Stimulated activated CD4-positive, alpha-beta T cell treated with anti-CD3 and anti-CD28 coated beads, Interleukin-15, amount 100 ng/mL, for 48 hours (primary cell): ENCODE results near the gene ST14.
"Not testable (repeated sequence)": the region's sequence is repeated elsewhere in the genome, so short reads cannot be mapped to it uniquely, and the experiment has no call there.

Experiments
- DNase-seq, 2 donors: peaks; one replicate each; pipeline ENCODE4 v3.0.0-alpha.2; 2020; ENCODE audit warnings: low read depth in 2 of 2

The ST14 gene

DNA sequence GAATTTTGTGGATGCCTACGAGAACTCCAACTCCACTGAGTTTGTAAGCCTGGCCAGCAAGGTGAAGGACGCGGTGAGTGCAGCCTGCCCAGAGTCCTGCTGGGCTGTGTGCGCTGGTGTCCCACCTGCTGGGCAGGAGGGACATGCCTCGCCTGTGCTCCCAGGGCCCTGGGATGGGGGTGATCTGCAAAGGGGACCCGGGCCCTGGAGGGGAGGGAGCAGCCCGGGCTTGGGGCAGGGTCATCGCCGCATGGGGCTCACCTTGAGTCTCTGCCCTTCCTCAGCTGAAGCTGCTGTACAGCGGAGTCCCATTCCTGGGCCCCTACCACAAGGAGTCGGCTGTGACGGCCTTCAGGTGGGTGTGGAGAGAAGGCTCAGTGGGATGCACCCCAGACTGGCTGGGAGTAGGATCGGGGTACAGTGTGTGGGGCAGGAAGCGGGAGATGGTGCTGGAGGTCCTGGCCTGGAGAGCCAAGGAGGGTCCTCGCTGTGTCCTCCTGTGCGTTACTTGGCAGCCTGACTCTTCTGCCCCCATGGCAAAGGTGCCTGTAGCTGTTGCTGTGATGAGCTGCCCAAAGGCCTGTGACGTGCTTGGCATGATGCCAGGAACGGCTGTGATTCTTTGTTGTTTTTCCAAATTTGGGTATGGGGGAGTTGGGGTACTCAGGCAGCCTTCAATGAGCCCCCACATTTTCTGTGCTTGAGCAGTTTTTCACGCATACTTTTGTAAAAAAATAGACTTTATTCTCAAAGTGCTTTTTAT is 29.2 kb downstream of the ST14 start:
- DNase-seq = no peak

DNA sequence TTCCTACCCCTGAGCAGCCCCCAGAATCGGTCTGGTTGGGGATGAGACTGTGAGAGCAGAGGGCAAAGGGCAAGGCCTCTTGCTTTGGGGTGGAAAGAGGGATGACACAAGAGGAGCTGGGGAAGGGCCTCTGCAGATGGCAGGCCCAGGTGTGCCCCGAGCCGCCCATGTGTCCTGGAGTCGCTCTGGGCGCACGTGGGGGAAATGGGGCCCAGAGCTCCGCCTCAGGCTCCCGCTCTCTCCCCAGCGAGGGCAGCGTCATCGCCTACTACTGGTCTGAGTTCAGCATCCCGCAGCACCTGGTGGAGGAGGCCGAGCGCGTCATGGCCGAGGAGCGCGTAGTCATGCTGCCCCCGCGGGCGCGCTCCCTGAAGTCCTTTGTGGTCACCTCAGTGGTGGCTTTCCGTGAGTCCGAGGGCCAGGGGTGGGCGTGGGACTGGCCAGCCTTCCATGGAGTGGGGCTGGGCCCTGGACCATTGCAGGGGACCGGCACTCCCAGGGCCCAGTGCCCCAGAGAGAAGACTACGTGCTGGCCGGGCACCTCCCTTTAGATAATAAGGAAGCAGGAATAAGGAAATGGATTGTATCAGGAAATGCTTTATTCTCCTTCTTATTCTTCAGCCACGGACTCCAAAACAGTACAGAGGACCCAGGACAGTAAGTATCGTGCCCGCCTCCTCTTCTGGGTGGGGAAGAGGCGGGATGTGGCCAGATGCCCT is 30.1 kb downstream of the ST14 start:
- no peak for DNase-seq

DNA sequence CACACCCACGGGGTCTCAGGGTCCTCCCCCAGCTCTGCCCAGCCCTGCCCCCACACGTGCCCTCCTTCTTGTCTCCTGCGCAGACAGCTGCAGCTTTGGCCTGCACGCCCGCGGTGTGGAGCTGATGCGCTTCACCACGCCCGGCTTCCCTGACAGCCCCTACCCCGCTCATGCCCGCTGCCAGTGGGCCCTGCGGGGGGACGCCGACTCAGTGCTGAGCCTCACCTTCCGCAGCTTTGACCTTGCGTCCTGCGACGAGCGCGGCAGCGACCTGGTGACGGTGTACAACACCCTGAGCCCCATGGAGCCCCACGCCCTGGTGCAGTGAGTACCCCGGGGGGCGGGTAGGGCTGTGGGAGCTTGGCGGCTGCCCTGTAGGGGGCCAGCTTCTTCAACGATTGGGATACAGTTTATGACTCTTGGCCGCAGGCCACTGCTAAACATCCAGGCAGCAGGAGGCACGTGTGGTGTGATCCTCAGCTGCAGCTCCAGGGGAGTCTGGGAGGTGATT is 30.8 kb downstream of the ST14 start:
- no peak for DNase-seq

DNA sequence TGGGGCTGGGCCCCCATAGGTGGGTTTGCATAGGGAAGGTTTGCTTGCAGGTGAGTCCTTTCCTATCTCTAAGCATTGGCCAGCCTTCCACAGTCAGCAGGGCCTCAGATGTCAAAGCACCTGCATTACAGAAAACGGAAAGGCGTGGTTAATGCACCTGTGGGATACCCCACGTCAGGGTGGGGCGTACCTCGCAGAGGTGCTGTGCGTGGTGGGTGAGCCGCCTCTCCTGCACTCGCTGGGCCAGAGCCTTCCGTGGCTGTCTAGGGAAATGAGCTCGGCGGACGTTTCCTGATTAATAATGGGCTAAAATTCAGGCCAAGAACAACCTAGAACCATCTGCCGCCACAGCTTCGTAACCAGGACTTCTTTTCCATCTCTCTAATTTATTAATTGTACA is 32.3 kb downstream of the ST14 start:
- DNase-seq = no peak

DNA sequence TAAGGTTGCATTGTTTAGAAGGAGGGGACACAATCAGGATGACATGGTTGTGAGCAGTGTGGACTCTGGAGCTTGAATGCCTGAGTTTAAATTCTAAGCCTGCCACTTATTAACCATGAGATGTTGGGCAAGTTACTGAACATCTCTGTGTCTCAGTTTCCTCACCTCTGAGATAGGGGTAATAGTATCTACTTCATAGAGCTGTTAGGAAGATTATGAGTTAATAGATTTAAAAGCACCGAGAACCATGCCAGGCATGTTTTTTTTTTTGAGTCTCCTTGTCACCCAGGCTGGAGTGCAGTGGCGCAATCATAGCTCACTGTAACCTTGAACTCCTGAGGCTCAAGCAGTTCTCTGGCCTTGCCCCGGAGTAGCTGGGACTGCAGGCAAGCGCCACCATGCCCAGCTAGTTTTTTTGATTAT is 33.3 kb downstream of the ST14 start:
- DNase-seq = no peak

DNA sequence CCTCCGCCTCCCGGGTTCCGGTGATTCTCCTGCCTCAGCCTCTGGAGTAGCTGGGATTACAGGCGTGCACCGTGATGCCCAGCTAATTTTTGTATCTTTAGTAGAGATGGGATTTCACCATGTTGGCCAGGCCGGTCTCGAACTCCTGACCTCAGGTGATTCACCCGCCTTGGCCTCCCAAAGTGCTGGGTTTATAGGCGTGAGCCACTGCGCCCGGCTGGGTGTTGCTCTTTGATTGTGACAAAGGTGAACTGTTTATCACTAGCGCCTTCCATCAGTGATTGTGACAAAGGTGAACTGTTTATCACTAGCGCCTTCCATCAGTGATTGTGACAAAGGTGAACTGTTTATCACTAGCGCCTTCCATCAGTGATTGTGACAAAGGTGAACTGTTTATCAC is 34.0 kb downstream of the ST14 start:
- DNase-seq = not testable (repeated sequence)

DNA sequence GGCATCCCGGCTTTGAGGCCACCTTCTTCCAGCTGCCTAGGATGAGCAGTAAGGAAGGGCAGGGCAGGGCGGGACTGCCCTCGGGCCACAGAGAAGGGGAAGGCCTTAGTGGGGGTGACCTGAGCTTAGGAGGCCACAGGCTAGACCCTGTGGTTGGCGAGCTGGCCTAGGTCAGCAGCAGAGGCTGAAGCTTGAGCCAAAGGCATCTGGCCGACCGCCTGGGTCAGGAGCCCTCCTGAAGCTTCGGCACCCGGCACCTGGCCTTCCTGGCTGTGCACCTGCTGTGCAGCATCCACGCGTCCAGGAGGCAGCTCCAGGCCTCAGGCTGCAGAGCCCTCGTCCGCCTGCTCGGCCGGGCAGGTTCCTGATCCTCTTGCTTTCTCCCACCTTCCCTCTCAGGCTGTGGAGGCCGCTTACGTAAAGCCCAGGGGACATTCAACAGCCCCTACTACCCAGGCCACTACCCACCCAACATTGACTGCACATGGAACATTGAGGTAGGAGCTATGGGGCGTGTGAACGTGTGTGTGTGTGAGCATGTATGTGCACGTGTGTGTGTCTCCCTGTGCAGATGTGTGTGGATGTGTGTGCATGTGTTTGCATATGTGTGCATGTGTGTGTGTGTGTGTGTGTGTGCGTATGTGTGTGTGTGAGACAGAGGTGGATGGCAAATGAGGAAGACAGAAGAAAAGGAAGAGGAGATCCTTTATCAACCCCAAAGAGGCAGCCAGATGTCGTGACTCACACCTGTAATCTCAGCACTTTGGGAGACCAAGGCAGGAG is 34.9 kb downstream of the ST14 start:
- DNase-seq = no peak

DNA sequence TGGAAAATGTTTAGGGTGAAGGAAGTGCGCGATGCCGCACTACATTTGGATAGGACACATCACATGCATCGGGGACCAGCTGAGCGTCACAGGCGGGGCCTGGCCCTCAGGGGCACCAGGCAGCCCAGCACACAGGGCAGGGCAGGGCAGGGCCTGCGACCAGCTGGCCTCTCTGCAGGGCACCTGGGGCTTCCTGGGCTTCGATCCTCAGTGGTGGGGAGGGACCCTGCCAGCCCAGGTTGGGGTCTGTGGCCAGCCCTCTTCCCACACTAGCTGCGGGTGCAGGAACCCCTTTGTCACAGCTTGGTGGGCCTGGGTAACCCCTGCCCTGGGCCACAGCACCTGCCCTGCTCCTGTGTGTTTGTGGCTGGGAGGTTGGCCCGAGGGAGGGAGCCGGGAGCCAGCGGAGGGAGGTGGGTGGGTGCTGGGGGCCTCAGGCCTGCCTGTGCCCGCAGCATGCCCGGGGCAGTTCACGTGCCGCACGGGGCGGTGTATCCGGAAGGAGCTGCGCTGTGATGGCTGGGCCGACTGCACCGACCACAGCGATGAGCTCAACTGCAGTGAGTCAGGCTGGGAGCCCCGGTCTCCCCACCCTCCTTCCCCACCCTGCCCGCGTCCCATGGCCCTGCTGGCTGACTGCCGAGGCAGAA is 37.9 kb downstream of the ST14 start:
- DNase-seq = no peak

DNA sequence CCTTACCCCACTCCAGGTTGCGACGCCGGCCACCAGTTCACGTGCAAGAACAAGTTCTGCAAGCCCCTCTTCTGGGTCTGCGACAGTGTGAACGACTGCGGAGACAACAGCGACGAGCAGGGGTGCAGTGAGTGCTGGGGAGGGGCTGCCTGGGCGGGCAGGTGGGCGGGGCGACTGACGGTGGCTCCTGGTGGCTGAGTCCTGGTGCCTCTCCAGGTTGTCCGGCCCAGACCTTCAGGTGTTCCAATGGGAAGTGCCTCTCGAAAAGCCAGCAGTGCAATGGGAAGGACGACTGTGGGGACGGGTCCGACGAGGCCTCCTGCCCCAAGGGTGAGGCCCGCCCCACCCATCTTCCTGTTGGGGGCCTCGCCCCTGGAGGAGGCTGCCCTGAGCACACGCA is 38.7 kb downstream of the ST14 start:
- no peak for DNase-seq

DNA sequence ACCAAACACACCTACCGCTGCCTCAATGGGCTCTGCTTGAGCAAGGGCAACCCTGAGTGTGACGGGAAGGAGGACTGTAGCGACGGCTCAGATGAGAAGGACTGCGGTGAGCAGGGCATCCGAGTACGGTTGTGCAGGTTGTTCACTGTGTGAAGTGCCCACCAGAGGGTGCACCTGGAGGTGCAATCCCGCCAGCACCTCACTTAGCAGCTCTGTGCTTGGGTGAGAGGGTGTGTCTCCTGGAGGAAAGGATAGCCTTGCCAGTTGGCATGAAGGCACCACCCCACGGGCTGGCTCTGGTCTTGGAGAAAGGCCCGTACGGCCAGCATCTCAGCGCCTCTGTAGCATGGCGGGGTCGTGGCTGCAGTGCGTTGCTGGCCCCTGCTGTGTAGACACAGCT is 39.4 kb downstream of the ST14 start:
- no peak for DNase-seq

DNA sequence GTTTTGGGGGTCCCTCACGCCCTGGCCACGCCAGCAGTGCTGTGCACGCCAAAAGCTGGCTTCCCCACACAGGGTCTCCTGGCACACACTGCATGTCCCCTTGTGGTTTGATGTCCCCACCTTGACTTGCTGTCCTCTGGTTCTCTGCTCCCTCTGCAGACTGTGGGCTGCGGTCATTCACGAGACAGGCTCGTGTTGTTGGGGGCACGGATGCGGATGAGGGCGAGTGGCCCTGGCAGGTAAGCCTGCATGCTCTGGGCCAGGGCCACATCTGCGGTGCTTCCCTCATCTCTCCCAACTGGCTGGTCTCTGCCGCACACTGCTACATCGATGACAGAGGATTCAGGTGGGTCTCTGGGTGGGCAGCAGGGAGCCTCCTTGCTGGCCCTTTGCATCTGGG is 40.2 kb downstream of the ST14 start:
- DNase-seq = no peak

DNA sequence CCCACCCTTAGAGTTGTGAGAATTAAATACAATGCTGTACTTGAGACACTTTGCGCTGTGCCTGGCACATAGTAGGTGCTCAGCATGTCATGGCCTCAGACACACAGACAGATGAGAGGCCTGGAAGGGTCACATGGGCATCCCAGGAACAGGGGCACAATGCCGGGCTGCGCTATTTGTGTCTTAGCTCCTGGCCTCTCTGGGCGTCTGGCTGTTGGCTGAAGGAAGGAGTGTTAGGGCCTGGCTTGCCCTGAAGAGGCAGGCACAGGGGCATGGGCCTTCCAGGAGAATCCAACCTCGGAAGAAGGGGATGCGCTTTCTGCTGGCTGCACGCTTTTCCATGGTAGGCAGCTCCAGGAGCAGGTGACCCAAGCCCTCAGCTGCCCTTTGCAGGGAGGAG is 41.4 kb downstream of the ST14 start:
- no peak for DNase-seq

DNA sequence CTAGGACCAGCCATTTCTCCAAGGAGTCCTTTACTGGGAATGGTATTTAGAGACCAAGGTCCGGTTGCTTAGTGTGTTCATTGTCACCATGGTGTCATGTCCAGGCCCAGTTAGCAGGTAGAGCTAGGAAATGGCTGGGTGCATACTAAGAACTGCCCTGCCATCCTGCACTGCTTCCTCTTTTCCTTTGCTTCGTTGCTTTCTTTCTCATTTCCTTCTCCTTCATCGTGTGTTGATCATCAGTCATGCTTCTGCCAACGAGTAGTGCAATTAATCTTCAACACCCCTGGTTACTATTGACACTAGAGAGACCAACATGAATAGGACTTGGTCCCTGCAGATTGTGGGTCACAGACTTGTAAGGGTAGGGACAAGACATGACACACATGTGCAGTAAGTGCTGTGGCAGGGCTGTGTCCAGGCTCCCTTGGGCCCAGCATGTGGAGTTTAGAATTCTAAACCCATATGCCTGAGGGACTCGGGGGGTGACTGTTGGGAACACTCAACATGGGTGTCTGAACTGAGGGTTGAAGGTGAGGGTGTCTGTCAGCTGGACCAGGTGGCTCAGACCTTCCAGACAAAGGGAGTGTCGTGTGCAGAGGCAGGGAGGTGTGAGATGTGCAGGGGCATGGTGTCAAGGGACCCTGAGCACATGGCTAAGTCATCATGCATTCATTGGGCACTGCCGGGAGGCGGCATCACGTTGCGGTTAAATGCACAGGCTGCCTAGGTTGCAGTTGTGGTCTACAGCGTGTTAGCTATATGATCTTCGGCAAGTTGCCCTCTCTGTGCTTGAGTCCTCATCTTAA is 42.6 kb downstream of the ST14 start:
- DNase-seq = no peak

DNA sequence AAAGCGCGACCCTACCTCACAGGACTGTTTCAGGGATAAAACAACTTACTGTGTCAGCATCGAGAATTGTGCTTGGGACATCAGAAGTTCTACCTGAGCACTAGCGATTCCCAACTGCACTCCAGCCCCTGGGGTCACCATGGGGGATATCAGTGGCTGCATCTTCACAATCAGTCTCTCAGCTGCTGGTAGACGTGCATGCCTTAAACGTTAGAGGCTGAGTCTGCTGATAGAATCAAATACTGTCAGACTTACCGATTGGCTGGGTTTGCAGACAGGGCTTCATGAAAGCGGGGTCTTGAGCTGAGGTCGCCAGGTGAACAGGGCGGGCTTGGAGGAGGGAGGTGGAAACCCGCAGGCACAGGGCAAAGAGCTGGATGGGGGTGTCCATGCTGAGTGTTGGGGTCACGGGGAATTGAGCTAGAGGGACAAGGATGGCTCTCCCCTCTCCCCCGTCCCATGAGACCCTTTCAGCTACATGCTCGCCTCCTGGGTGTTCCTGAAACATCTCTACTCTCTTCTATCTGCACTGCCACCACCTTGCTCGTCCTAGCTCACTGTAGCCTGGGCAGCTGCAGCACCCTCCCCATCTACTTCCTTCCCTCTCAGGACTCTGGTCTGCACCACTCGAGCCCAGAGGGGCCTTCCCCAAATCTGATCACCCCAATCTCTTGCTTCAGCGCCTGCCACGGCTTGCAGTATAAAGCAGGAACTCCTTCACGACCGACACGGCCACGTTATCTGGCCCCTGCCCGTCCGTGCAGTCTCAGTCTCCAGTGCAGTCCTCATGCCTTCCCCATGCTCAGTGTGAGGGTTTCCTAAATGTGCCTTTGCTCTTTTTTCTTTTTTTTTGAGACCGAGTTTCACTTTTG is 43.5 kb downstream of the ST14 start:
- no peak for DNase-seq

DNA sequence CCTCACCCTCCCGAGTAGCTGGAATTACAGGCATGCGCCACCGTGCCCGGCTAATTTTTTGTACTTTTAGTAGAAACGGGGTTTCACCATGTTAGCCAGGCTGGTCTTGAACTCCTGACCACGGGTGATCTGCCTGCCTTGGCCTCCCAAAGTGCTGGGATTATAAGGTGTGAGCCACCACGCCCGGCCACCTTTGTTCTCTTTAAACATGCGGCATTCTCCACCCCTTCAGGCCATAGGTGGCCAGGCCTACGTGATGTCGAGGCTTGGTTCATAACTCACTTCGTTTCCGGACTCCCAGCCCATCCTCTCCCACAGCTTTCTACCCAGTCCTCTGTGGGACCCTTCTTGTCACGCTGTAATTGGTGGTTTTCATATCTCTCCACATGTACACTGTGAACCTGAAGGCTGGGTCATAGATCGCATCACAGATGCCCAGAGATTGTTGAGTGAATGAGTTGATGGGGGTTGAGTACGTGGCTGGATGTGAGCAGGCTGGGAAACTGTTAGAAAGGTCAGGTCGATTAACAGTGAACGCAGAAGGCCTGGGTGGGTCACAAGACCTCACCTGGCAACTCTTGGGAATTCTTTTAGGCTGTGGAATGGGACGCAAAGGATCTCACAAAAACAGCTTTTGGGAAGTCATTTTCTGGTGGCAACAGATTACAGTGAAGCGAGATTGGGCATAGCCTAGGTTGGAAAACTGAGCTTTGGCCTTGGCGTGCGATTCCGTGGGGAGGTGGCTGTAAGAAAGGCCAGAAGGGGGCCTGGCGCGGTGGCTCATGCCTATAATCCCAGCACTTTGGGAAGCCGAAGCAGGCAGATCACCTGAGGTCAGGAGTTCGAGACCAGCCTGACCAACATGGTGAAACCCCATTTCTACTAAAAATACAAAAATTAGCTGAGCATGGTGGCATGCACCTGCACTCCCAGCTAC is 44.5 kb downstream of the ST14 start:
- DNase-seq = no peak

DNA sequence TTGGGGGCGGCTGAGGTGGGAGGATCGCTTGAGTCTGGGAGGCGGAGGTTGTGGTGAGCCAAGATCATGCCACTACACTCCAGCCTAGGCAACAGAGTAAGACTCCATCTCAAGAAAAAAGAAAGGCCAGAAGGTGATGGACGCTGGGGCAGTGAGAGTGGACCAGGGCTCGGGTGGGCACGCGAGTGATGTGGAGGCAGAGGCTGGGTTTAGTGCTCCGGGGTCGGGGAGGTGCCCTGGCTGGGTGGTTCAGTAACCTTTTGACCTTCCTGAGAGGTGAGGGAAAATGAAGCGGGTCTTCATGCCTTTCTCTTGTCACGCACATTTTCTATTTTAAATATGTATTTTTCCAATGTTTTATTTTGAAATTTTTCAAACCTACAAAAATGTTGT is 45.1 kb downstream of the ST14 start:
- DNase-seq = no peak

DNA sequence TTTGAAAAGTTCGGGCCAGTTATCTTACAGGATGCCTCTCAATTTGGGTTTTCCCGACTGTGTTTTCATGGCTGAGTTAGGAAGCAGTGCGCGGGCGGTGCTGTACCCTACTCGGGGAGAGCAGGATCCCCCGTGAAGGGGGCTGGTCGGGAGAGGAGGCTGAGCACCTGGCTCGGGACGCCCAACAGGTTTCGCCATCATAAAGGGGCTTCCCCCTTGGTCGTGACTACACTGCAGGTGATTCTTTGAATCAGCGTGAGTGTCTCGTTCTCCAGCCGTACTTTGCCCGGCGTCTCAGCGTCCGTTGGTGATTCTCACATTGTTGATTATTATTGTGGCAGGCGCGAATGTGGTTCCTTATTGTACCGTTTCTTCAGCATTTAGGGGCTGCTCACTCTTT is 46.6 kb downstream of the ST14 start:
- DNase-seq = no peak

DNA sequence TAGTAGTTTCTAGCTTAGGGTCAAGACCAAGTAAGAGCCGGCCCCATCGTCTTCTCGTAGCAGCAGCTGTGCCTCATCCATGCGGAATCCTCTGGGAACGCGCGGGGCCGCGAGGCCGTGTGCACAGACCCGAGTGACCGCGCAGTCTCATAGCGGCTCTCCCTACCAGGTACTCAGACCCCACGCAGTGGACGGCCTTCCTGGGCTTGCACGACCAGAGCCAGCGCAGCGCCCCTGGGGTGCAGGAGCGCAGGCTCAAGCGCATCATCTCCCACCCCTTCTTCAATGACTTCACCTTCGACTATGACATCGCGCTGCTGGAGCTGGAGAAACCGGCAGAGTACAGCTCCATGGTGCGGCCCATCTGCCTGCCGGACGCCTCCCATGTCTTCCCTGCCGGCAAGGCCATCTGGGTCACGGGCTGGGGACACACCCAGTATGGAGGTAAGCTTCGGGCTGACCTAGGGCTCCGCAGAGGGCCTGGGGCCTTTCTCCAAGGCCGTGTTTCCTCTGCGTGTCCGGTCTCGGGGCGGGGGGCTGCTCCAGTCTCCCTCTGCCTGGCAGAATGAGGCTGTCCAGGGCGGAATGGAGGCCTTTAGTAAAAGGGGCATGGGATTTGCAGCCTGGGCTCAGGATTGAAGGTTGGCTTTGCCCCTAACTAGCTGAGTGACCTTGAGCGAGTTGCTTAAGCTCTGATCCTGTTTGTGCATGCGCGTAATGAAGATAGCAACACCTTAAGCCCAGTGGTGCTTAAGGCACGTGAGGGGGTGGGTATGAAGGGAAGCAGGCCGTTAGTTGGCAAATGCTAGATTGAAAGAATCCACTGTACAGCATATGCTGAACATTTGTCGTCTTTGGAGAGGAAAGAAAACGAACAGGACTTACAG is 48.9 kb downstream of the ST14 start:
- DNase-seq = no peak
